Osteocyte (in vitro differentiated cells): ENCODE data around the gene ABCB9. TPM values are rescaled to one million over a fixed set of nuclear protein-coding genes. Genes with fewer than 3 reads are reported as not detected.

ENCODE experiments used
- DNase-seq: peaks from one replicate; pipeline ENCODE4 v3.0.0; 2021; ENCODE audit warnings: mixed read lengths; ENCODE audit not compliant: unreplicated experiment; ENCODE audit errors: extremely low spot score
- H3K27ac Mint-ChIP-seq: one replicate; pipeline ENCODE4 v1.8.0; 2021; ENCODE audit warnings: mild to moderate bottlenecking, mixed read lengths; ENCODE audit not compliant: unreplicated experiment
- H3K27me3 Mint-ChIP-seq: one replicate; pipeline ENCODE4 v1.8.0; 2021; ENCODE audit warnings: mixed read lengths; ENCODE audit not compliant: unreplicated experiment
- H3K36me3 Mint-ChIP-seq: one replicate; pipeline ENCODE4 v1.8.0; 2021; ENCODE audit warnings: mixed read lengths; ENCODE audit not compliant: unreplicated experiment
- H3K4me1 Mint-ChIP-seq: one replicate; pipeline ENCODE4 v1.8.0; 2021; ENCODE audit warnings: mixed read lengths; ENCODE audit not compliant: unreplicated experiment
- H3K4me3 Mint-ChIP-seq: one replicate; pipeline ENCODE4 v1.8.0; 2021; ENCODE audit warnings: mild to moderate bottlenecking, moderate library complexity, mixed read lengths; ENCODE audit not compliant: unreplicated experiment
- H3K9me3 Mint-ChIP-seq: one replicate; pipeline ENCODE4 v1.8.0; 2021; ENCODE audit warnings: mixed read lengths; ENCODE audit not compliant: unreplicated experiment
- CTCF ChIP-seq: fragments of 200-600 bp; sonication (generic); IDR thresholded peaks from 2 replicates; pipeline ENCODE4 v1.5.0; 2021; ENCODE audit warnings: antibody characterized with exemption, mild to moderate bottlenecking, moderate library complexity
- total RNA-seq: library from RNA; stranded (reverse); gene quantifications from 2 replicates; pipeline ENCODE4 v1.2.1, GENCODE V29; 2021

Gene ABCB9
- total RNA-seq, 1 donor from 2014 or later: 13.4 TPM

- TF ChIP-seq CTCF: no peak
- Mint-ChIP-seq H3K4me1 (peaks cover 40% of the 10 kb centered on the region), H3K27ac (peak overlapping the region; percentile 68), H3K27me3 (no peaks in the 10 kb centered on the region), H3K4me3 (no peak overlapping the region), H3K9me3 (no peaks in the 10 kb centered on the region), H3K36me3 (no peaks in the 10 kb centered on the region)
- DNase-seq: no peak
These were observed 17.7 kb upstream of the ABCB9 start for GRCh38 chr12:122983789-122984515.

GRCh38 chr12:122982963-122983788 lies 16.9 kb upstream of the ABCB9 start:
- no peaks in the 10 kb centered on the region for H3K27me3 Mint-ChIP-seq
- DNase-seq: no peak

GRCh38 chr12:122982477-122982815 lies 16.2 kb upstream of the ABCB9 start:
- Mint-ChIP-seq H3K4me3 (peak overlapping the region; percentile 88), H3K27ac (no peak overlapping the region), H3K27me3 (no peaks in the 10 kb centered on the region), H3K36me3 (peaks cover 3% of the 10 kb centered on the region), H3K9me3 (no peaks in the 10 kb centered on the region), H3K4me1 (peaks cover 47% of the 10 kb centered on the region)
- DNase-seq: no peak
- no peak for TF ChIP-seq CTCF

More at GRCh38 chr12:122982963-122983788, 16.9 kb upstream of the ABCB9 start:
- H3K27ac Mint-ChIP-seq: peak overlapping the region; percentile 68
- peaks cover 42% of the 10 kb centered on the region for H3K4me1 Mint-ChIP-seq
- TF ChIP-seq CTCF: no peak
- H3K4me3 Mint-ChIP-seq: peak overlapping the region; percentile 88
- peaks cover 1% of the 10 kb centered on the region for H3K36me3 Mint-ChIP-seq
- no peaks in the 10 kb centered on the region for H3K9me3 Mint-ChIP-seq

DNA sequence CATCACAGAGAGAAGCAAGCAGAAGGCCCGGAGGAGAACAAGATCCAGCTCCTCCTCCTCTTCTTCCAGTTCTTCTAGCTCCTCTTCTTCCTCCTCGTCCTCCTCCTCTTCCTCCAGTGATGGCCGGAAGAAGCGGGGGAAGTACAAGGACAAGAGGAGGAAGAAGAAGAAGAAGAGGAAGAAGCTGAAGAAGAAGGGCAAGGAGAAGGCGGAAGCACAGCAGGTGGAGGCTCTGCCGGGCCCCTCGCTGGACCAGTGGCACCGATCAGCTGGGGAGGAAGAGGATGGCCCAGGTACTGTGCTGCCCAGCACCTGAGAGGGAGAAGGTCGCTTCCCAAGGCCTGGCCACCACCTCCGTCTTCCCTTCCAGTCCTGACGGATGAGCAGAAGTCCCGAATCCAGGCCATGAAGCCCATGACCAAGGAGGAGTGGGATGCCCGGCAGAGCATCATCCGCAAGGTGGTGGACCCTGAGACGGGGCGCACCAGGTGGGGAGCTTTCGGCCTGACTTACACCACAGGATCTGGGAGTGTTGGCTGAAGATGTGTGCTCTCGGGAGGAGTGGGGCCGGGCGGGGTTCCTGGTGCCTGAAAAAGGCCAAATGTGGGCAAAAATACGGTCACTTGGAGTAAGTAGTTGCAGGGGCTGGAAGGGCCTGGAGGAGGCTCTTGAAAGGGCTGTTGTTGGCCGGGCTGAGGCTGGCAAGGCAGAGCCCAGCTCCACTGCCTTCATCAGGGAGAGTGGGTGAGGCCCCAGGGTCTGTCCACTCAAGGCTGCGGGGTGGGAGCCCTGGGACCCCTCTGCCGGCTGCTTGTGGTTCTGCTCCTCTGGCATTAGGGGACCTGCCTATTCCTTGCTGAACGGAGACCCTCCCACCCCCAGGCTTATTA lies 15.6 kb upstream of the ABCB9 start:
- no peak for DNase-seq
- Mint-ChIP-seq H3K36me3 (peaks cover 3% of the 10 kb centered on the region), H3K27me3 (no peaks in the 10 kb centered on the region), H3K4me3 (peak overlapping the region; percentile 88), H3K4me1 (peaks cover 50% of the 10 kb centered on the region), H3K27ac (peak overlapping the region; percentile 80), H3K9me3 (no peaks in the 10 kb centered on the region)
- TF ChIP-seq CTCF: no peak
